HEK293T (cell line): ENCODE data around the gene CAPN8.

ENCODE experiments used
- BHLHE40 ChIP-seq: fragments of 450-650 bp; IDR thresholded peaks from 2 replicates; pipeline ENCODE4 v1.6.1; 2016; ENCODE audit warnings: mild to moderate bottlenecking, moderate library complexity, borderline replicate concordance
- ELF4 ChIP-seq: fragments of 450-650 bp; IDR thresholded peaks from 2 replicates; pipeline ENCODE4 v1.6.1; 2017; ENCODE audit warnings: antibody characterized with exemption
- FOXA1 ChIP-seq: fragments of 450-650 bp; IDR thresholded peaks from 2 replicates; pipeline ENCODE4 v1.6.1; 2016; ENCODE audit warnings: mild to moderate bottlenecking
- FOXK2 ChIP-seq: fragments of 450-650 bp; IDR thresholded peaks from 2 replicates; pipeline ENCODE4 v1.6.1; 2016; ENCODE audit warnings: mild to moderate bottlenecking
- FOXM1 ChIP-seq: fragments of 450-650 bp; IDR thresholded peaks from 2 replicates; pipeline ENCODE4 v1.6.1; 2017; ENCODE audit warnings: mild to moderate bottlenecking, borderline replicate concordance
- SP1 ChIP-seq: fragments of 450-650 bp; IDR thresholded peaks from 2 replicates; pipeline ENCODE4 v1.6.1; 2017
- SUZ12 ChIP-seq: fragments of 450-650 bp; IDR thresholded peaks from 2 replicates; pipeline ENCODE4 v1.6.1; 2016; ENCODE audit warnings: mild to moderate bottlenecking
- ZNF384 ChIP-seq: fragments of 450-650 bp; IDR thresholded peaks from 2 replicates; pipeline ENCODE4 v1.6.1; 2016

DNA sequence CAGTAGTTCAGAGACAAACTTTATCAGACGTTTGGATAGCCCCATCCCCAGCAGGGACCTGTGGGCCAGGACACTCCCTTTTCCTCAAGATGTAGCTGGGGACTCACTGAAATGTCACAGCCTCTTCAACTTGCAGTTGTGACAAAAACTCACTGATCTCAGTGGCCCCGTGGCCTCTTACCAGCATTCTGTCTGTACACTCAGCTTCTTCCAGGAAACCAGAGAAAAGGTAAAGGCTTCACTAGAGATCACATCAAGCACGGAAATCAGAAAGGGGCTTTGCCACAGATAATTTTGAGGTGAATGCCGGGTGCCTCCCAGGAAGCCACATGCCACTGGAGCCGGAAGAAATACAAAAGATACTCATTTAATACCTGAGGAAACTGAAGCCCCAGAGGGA is 150.1 kb downstream of the CAPN8 start:
- TF ChIP-seq ELF4: no peak
- no peak for TF ChIP-seq ZNF384
- no peak for TF ChIP-seq FOXA1
- TF ChIP-seq FOXK2: no peak
- no peak for TF ChIP-seq SUZ12
- no peak for TF ChIP-seq BHLHE40
- TF ChIP-seq SP1: no peak
- no peak for TF ChIP-seq FOXM1
